WTC11 (cell line): ENCODE data around the gene TMEM94. TPM values are rescaled to one million over a fixed set of nuclear protein-coding genes. Genes with fewer than 3 reads are reported as not detected.

Experiments
- ATAC-seq: fragments of 200-7000 bp; cut with Tn5 transposase; 2 replicates; pipeline ENCODE4 v1.10.0; 2021; ENCODE audit warnings: mild to moderate bottlenecking, moderate library complexity
- CTCF ChIA-PET: fragments of 300-600 bp; sonication (Branson Sonifier 250); formaldehyde crosslinking; loops from one replicate; lab custom pipeline; 2021; ENCODE audit warnings: antibody characterized with exemption; lab: Charles Lee
- POLR2A ChIA-PET: fragments of 350-600 bp; sonication (Branson Sonifier 250); formaldehyde crosslinking; loops from one replicate; lab custom pipeline; 2021; ENCODE audit warnings: antibody characterized with exemption; lab: Charles Lee
- DNase-seq: peaks from one replicate; pipeline ENCODE4 v3.0.0; 2021; ENCODE audit warnings: low spot score
- H3K27ac Mint-ChIP-seq: 2 replicates; pipeline ENCODE4 v1.8.0; 2021; ENCODE audit warnings: mixed read lengths
- H3K27me3 Mint-ChIP-seq: 2 replicates; pipeline ENCODE4 v1.8.0; 2021; ENCODE audit warnings: low read depth, mild to moderate bottlenecking, moderate library complexity, mixed read lengths
- H3K36me3 Mint-ChIP-seq: 2 replicates; pipeline ENCODE4 v1.8.0; 2021; ENCODE audit warnings: mixed read lengths
- H3K4me1 Mint-ChIP-seq: 2 replicates; pipeline ENCODE4 v1.8.0; 2022; ENCODE audit warnings: mixed read lengths
- H3K4me3 Mint-ChIP-seq: 2 replicates; pipeline ENCODE4 v1.8.0; 2021; ENCODE audit warnings: mild to moderate bottlenecking, moderate library complexity, mixed read lengths
- H3K9me3 Mint-ChIP-seq: 2 replicates; pipeline ENCODE4 v1.8.0; 2021; ENCODE audit warnings: mixed read lengths
- ARID4B ChIP-seq: sonication (generic); formaldehyde crosslinking; IDR thresholded peaks from 2 replicates; pipeline ENCODE4 v1.8.0; 2023; ENCODE audit warnings: missing genetic modification reagents, mild to moderate bottlenecking, borderline replicate concordance
- ATF2 ChIP-seq: sonication (generic); formaldehyde crosslinking; IDR thresholded peaks from 2 replicates; pipeline ENCODE4 v1.8.1; 2022; ENCODE audit warnings: low read depth, missing genetic modification reagents, borderline replicate concordance
- ATF3 ChIP-seq: sonication (generic); formaldehyde crosslinking; conservative IDR thresholded peaks from 2 replicates; pipeline ENCODE4 v1.8.1; 2022; ENCODE audit warnings: mild to moderate bottlenecking, missing genetic modification reagents
- ELF4 ChIP-seq: sonication (generic); formaldehyde crosslinking; IDR thresholded peaks from 2 replicates; pipeline ENCODE4 v1.8.1; 2022; ENCODE audit warnings: low read depth, mild to moderate bottlenecking, moderate library complexity, missing genetic modification reagents
- EMX1 ChIP-seq: fragments of 250-450 bp; sonication (Bioruptor Pico); IDR thresholded peaks from 2 replicates; pipeline ENCODE4 v1.8.0; 2021; ENCODE audit warnings: mild to moderate bottlenecking
- JAZF1 ChIP-seq: fragments of 250-450 bp; sonication (Bioruptor Pico); IDR thresholded peaks from 2 replicates; pipeline ENCODE4 v1.9.0; 2021; ENCODE audit warnings: moderate library complexity, mild to moderate bottlenecking, inconsistent platforms
- NFE2L1 ChIP-seq: sonication (generic); formaldehyde crosslinking; IDR thresholded peaks from 2 replicates; pipeline ENCODE4 v1.8.1; 2023; ENCODE audit warnings: missing genetic modification reagents
- TCF7 ChIP-seq: sonication (generic); formaldehyde crosslinking; IDR thresholded peaks from 2 replicates; pipeline ENCODE4 v1.8.0; 2022; ENCODE audit warnings: mild to moderate bottlenecking, low read depth, missing genetic modification reagents, moderate library complexity
- TEAD4 ChIP-seq: sonication (generic); formaldehyde crosslinking; IDR thresholded peaks from 2 replicates; pipeline ENCODE4 v1.8.0; 2022; ENCODE audit warnings: mild to moderate bottlenecking, missing genetic modification reagents
- USF1 ChIP-seq: sonication (generic); formaldehyde crosslinking; IDR thresholded peaks from 2 replicates; pipeline ENCODE4 v1.8.0; 2022; ENCODE audit warnings: mild to moderate bottlenecking, missing genetic modification reagents
- ZMAT4 ChIP-seq: fragments of 250-450 bp; sonication (Bioruptor Pico); IDR thresholded peaks from 2 replicates; pipeline ENCODE4 v1.9.0; 2021; ENCODE audit warnings: mild to moderate bottlenecking
- ZNF317 ChIP-seq: sonication (generic); formaldehyde crosslinking; IDR thresholded peaks from 2 replicates; pipeline ENCODE4 v1.8.1; 2023; ENCODE audit warnings: low read depth, mild to moderate bottlenecking, moderate library complexity, missing genetic modification reagents, borderline replicate concordance
- ZNF423 ChIP-seq: fragments of 250-450 bp; sonication (Bioruptor Pico); IDR thresholded peaks from 2 replicates; pipeline ENCODE4 v2.1.2; 2022; ENCODE audit warnings: mild to moderate bottlenecking, moderate library complexity
- total RNA-seq: library from RNA; stranded (reverse); gene quantifications from 3 replicates; pipeline ENCODE4 v1.2.3, GENCODE V29; 2021
- TF ChIP-seq, protein P1 (sequence below): sonication (generic); formaldehyde crosslinking; IDR thresholded peaks from 2 replicates; pipeline ENCODE4 v1.8.1; 2023; ENCODE audit warnings: mild to moderate bottlenecking, missing genetic modification reagents, moderate library complexity
- TF ChIP-seq, protein P2 (sequence below): sonication (generic); formaldehyde crosslinking; IDR thresholded peaks from 2 replicates; pipeline ENCODE4 v1.8.0; 2023; ENCODE audit warnings: mild to moderate bottlenecking, missing genetic modification reagents
- TF ChIP-seq, protein P3 (sequence below): sonication (generic); formaldehyde crosslinking; IDR thresholded peaks from 2 replicates; pipeline ENCODE4 v1.8.1; 2023; ENCODE audit warnings: mild to moderate bottlenecking, moderate library complexity, missing genetic modification reagents
- TF ChIP-seq, protein P4 (sequence below): sonication (generic); formaldehyde crosslinking; IDR thresholded peaks from 2 replicates; pipeline ENCODE4 v1.8.0; 2022; ENCODE audit warnings: mild to moderate bottlenecking, missing genetic modification reagents

TMEM94 gene
- total RNA-seq, 1 experiment from 2014 or later: 76.9 TPM

DNA sequence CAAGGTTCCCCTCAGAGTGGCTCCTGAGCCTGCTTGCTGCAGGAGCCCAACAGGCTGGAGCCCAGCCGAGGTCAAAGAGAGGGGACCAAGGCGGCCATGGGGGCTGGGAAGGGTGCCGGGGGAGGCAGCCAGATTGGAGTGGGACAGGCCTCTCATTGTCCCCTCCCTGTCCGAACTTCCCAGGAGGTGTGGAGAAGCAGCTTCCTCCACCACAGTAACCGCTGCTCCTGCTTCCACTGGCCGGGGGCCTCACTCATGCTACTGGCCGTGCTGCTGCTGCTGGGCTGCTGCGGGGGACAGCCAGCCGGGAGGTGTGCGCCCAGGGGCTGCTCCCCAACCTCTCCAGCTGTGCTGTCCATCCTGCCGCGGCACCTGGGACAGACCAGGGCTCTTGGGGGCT is 29.3 kb downstream of the TMEM94 start:
- H3K9me3 Mint-ChIP-seq: no peaks in the 10 kb centered on the region
- no peak overlapping the region for H3K27ac Mint-ChIP-seq
- H3K4me3 Mint-ChIP-seq: no peak overlapping the region
- ATAC-seq (no peak), DNase-seq (no peak)
- ChIA-PET CTCF (interaction anchor here (0.5 kb wide), 1 partner anchor 115 kb away, joined by 3 read pairs; no protein-coding TSS in a partner anchor), POLR2A (no interaction called here)
- peaks cover 6% of the 10 kb centered on the region for H3K4me1 Mint-ChIP-seq
- no peaks in the 10 kb centered on the region for H3K27me3 Mint-ChIP-seq
- TF ChIP-seq ZMAT4 (CRISPR knock-in tag) (no peak), NFE2L1 (CRISPR knock-in tag) (no peak), ZNF317 (CRISPR knock-in tag) (no peak), ELF4 (CRISPR knock-in tag) (no peak), ARID4B (CRISPR knock-in tag) (no peak), TCF7 (no peak), TEAD4 (CRISPR knock-in tag) (no peak), ATF3 (CRISPR knock-in tag) (no peak), EMX1 (CRISPR knock-in tag) (no peak)
- TF ChIP-seq, protein P1, sequence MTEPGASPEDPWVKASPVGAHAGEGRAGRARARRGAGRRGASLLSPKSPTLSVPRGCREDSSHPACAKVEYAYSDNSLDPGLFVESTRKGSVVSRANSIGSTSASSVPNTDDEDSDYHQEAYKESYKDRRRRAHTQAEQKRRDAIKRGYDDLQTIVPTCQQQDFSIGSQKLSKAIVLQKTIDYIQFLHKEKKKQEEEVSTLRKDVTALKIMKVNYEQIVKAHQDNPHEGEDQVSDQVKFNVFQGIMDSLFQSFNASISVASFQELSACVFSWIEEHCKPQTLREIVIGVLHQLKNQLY: no peak
- TF ChIP-seq, protein P2, sequence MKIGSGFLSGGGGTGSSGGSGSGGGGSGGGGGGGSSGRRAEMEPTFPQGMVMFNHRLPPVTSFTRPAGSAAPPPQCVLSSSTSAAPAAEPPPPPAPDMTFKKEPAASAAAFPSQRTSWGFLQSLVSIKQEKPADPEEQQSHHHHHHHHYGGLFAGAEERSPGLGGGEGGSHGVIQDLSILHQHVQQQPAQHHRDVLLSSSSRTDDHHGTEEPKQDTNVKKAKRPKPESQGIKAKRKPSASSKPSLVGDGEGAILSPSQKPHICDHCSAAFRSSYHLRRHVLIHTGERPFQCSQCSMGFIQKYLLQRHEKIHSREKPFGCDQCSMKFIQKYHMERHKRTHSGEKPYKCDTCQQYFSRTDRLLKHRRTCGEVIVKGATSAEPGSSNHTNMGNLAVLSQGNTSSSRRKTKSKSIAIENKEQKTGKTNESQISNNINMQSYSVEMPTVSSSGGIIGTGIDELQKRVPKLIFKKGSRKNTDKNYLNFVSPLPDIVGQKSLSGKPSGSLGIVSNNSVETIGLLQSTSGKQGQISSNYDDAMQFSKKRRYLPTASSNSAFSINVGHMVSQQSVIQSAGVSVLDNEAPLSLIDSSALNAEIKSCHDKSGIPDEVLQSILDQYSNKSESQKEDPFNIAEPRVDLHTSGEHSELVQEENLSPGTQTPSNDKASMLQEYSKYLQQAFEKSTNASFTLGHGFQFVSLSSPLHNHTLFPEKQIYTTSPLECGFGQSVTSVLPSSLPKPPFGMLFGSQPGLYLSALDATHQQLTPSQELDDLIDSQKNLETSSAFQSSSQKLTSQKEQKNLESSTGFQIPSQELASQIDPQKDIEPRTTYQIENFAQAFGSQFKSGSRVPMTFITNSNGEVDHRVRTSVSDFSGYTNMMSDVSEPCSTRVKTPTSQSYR (CRISPR knock-in tag): no peak
- TF ChIP-seq, protein P3, sequence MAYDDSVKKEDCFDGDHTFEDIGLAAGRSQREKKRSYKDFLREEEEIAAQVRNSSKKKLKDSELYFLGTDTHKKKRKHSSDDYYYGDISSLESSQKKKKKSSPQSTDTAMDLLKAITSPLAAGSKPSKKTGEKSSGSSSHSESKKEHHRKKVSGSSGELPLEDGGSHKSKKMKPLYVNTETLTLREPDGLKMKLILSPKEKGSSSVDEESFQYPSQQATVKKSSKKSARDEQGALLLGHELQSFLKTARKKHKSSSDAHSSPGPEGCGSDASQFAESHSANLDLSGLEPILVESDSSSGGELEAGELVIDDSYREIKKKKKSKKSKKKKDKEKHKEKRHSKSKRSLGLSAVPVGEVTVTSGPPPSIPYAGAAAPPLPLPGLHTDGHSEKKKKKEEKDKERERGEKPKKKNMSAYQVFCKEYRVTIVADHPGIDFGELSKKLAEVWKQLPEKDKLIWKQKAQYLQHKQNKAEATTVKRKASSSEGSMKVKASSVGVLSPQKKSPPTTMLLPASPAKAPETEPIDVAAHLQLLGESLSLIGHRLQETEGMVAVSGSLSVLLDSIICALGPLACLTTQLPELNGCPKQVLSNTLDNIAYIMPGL: no peak
- no peaks in the 10 kb centered on the region for H3K36me3 Mint-ChIP-seq

DNA sequence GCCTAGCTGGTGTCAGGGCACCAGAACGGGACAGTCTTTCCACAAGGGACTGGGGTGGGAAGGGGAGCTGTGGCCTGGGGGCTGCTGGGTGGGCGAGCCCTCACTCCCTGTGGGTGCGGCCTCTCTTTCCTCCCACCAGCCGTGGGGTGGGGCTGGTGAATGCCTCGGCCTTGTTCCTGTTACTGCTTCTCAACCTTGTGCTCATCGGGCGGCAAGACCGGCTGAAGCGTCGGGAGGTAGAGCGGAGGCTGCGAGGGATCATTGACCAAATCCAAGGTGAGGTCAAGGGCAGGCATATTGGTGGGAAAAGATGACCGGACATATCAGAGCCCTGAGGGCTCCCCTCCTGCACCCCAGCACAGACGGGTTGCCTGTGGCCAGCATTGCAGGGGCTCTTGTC is 29.7 kb downstream of the TMEM94 start:
- H3K4me1 Mint-ChIP-seq: peaks cover 6% of the 10 kb centered on the region
- no peak for DNase-seq
- ChIA-PET CTCF (interaction anchor here (0.5 to 2.4 kb wide), 5 partner anchors 52 to 246 kb away, joined by 3 to 15 read pairs (median 7); no protein-coding TSS in a partner anchor), POLR2A (no interaction called here)
- H3K9me3 Mint-ChIP-seq: no peaks in the 10 kb centered on the region
- H3K27me3 Mint-ChIP-seq: no peaks in the 10 kb centered on the region
- ATAC-seq: no peak
- no peaks in the 10 kb centered on the region for H3K36me3 Mint-ChIP-seq
- H3K4me3 Mint-ChIP-seq: no peak overlapping the region
- peak overlapping the region; percentile 74 for H3K27ac Mint-ChIP-seq
- no peak for TF ChIP-seq EMX1 (CRISPR knock-in tag)
- TF ChIP-seq, protein P4, sequence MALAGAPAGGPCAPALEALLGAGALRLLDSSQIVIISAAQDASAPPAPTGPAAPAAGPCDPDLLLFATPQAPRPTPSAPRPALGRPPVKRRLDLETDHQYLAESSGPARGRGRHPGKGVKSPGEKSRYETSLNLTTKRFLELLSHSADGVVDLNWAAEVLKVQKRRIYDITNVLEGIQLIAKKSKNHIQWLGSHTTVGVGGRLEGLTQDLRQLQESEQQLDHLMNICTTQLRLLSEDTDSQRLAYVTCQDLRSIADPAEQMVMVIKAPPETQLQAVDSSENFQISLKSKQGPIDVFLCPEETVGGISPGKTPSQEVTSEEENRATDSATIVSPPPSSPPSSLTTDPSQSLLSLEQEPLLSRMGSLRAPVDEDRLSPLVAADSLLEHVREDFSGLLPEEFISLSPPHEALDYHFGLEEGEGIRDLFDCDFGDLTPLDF (CRISPR knock-in tag): no peak
- TF ChIP-seq ZNF423 (CRISPR knock-in tag): no peak
- no peak for TF ChIP-seq JAZF1 (CRISPR knock-in tag)
- TF ChIP-seq ATF2: no peak
- TF ChIP-seq, protein P2 (CRISPR knock-in tag): no peak
- no peak for TF ChIP-seq USF1
